GM18873 (cell line): ENCODE results near the gene FAM118B.
A peak's percentile ranks its signal among the peaks of the same experiment; 100 is the strongest.

Experiments used
- ATAC-seq: cut with Tn5 transposase; IDR thresholded peaks from one replicate; pipeline ENCODE4 v1.9.1; 2021; ENCODE audit warnings: mild to moderate bottlenecking, moderate library complexity, moderate number of reproducible peaks; ENCODE audit not compliant: unreplicated experiment, low FRiP score

The FAM118B gene

DNA sequence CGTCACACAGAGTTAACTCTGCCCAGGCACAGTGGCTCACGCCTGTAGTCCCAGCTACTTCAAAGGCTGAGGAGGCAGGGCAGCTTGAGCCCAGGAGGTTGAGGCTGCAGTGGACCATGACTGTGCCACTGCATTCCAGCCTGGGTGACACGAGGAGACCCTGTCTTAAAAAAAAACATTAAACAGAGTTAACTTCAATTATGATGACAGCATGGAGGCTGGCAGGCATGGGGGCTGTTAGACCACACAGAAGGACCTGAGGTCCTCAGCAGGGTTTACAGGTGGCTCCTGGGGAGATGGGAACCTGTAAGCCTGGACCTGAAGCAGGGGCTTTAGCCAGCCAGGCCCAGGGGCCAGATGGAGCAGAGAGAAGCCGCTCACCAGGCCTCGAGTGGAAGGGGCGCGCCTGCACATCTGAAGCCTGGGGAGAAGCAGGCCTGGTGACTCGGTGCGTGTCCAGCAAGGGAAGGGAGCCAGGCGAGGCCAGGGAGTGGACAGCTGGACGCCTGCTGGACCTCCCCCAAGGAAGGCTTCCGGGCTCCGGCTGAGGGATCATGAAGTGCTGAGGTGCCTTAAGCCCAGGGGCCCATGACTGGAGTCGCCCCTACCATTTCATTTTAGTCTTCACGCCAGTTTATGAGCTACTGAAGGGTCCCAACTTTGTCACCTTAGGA is 25.4 kb upstream of the FAM118B start:
- no peak for ATAC-seq

DNA sequence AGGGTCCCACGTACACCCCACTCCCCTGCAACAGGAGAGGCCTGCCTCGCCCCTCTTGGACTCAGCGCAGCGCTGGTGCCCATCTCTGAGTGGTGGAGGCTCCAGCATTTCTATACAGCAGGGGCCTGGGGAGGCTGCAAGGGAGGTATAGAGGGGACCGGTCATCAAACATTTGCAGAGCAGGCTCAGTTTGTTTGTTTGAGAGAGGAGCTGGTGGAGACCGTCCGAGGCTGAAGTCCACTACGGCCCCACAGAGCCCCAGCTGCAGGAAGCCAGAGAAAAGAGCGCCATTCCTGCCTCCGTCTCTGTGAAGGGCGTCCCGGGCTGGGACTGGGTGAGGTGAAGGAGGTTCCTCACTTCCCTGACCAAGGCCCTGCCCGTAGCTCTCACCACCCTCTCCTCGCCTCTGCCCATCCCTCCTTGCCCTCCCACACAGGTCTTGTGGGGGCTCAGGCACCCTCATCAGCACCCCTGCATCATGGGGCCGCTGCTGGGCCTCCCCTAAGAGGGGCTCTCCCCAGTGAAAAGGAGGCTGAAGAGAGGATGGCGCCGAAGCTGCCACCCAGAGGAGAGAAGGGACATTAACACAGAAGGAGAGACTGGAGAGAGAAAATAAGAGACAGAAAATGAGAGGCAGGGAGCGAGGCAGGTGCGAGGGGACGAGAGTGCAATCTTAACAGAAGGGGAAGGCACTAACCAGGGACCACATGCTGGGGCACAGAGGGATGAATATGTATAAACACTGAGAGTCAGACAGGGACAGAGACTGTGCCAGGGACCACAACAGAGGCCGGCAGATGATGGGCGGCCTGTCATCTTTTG is 24.7 kb upstream of the FAM118B start:
- no peak for ATAC-seq

DNA sequence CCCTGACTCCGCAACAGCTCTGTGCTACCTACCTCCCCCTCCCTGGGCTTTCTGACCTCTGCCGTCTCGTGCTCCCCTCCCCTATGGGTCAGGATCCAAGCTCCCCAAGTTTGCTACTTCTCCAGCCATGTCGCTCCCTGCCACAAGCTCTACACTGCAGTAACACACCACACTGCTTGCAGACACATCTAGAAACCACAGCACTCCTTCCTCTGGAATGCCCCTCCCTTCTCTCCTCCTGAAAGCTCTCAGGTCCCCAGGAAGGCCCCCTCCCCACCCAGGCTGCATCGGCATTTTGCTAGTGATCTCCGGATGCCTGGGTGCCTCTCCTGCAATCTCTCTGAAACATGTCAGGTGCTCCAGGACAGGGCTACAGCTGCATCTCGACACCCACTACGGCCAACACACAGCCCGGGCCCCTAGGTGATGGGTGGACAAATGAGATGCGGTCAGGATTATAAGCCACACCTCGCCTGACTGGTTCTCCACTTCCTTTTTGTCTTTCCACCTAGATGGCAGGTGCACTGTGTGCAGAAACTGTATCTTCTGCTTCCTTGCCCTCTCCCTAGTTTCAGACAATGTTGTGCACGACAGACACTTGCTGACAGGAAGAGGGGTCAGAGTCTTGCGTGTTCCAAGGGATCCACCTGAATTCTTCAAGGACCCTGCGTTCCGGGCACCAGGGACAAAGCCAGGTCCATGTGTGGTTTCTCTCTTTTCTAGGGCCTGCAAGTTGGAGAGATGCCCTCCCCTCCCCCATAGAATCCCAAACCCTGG is 23.1 kb upstream of the FAM118B start:
- peak; percentile 72 for ATAC-seq

DNA sequence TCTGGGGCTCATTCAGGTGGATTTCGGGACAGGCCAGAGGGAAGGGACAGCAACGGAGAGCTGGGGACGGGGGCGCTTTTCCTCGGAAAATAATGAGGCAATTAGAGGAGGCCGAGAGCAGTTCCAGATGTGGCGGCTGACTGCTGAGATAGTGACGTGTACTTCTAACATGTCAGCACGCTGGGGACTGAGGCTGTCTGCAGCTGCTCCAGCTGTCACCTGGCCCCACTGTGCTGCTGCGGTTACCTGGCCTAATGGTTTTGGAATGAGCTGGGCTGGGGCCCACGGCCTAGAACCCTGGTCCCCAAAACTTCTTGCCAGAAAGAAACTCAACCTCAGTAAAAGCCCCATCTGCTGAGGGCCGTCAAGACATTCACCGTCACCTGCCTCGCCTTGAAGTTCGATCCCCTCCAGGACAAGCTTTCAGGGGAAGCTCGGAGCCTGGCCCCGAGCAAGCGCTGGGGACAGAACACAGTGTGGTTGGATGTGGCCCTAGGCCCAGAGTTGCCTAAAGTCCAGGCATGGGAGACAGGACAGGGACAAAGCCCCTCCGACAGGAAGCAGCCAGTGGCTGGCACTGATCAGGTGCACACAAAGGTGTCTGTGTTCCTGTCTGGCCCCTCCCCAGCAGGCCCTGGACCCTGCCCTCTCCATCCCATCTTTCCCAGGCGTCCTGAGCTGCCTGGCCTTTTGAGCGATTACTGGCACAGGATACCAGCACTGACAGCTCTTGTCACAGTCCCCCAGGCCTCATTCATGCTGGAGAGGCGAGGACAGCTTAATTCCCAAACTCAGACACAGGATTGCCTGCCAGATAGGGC is 22.3 kb upstream of the FAM118B start:
- ATAC-seq = peak; percentile 37

DNA sequence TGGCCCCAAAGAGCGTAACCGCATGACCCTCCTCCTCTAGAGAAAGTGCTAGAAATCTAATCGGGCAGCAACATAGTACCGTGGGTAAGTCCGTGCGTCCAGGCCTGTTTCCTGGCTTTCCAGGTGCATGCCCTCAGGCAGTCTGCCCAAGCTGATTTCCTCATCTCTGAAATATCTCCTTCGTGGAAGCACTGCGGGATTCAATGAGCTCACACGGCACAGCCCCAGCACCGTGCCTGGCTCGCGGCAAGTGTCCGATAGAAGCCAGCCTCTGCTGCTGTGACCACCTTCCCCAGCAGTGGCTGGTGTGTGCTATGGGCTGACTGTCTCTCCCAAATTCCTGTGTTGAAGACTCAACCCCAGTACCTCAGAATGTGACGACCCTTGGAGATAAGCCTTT is 20.8 kb upstream of the FAM118B start:
- no peak for ATAC-seq

DNA sequence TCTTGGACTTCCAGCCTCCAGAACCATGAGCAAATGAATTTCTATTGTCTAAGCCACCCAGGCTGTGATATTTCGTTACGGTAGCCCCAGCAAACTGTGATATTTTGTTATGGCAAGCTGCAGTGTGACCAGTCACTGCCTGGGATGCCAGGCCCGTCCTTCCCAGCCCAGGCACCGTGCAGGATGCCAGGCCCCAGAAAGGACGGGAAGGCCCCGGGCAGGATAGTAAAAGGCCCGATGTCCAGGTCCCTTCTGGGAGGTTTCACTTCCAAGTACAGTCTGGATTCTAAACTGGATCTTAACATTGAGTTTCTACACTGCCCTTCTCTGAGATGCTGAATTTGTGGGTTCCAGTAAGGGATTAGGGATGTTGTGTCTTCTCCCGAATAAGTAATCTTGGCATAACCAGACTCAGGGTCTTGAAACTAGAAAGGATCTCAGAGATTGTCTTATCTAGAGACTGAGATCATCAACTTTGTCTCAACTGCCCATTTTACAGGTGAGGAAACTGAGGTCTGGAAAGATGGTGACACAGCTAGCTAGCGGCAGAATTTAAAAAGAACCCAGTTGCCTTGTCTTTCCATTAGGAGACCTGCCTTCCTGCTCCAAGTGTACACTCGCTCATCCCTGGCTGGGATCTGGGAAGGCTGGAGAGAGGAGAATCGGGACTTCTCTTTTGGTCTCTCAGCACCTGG is 20.1 kb upstream of the FAM118B start:
- ATAC-seq = no peak

DNA sequence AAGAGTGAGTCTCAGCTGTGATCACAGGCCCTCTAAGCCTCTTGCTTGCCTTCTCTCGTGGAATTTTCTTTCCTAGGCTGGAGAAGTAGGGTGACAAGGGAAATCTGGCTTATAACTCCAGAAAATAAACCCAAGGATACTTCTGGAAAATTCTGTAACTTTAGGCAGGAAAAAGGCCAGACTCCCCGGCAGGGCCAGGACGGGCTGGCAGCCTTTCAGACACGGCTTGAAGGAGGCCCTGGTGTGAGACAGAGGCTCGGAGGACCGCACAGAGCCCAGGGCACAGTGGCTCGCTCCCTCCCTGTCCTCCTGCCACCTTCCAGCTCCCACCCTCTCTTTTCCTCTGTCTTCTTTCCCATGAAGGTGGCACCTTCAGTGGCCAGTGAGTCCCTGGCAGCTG is 19.2 kb upstream of the FAM118B start:
- no peak for ATAC-seq

DNA sequence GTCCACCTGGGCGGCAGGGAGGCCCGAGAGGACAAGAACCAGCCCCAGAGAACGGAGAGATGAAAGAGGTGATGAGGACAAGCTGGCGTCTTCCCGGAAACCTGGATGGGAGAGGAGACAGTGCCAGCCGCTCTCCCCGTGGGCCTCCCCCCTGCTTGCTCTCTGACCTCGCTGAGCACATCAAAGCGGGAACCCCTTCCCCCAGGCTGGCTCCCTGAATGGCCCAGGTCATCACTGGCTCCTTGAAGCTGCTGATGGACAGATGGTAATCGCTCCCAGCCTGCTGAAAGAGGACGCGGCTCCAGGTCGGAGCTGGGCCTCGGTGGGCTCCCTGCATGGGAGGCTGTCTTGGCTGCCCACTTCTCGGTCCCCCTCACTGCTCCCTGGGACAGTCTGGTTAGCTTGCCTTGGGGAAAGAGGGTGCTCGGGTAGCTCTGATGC is 18.5 kb upstream of the FAM118B start:
- ATAC-seq = no peak

DNA sequence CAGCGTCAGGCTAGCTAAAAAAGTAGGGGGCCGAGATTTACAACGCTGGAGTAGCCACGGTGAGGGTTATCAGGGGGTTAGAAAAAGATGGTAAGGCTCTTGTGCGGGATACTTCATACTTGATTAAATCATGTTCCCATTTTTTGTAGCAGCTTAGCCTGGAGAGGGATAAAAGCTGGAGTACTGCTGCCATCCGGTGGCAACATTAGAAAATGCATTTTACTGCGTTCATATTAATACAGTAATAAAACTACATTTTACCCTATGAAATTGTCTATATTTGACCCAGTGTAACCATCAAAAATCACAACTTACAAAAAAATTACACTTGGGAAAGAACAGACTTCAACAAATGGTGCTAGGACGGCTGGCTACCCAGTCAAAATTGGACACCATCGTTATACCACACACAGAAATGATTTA is 17.4 kb upstream of the FAM118B start:
- ATAC-seq = no peak

DNA sequence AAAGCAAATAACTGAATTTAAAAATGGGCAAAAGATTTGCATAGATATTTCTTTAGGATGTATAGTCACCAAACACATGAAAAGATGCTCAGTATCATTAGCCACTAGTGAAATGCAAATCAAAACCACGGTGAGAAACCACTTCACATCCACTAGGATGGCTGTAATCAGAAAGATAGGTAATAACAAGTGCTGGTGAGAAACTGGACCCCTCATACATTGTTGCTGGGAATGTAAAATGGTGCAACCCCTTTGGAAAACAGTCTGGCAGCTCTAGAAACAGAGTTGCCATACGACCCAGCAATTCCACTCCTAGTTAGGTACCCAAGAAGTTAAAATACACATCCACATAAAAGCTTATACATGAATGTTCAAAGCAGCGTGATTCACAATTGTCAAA is 16.5 kb upstream of the FAM118B start:
- ATAC-seq = no peak

DNA sequence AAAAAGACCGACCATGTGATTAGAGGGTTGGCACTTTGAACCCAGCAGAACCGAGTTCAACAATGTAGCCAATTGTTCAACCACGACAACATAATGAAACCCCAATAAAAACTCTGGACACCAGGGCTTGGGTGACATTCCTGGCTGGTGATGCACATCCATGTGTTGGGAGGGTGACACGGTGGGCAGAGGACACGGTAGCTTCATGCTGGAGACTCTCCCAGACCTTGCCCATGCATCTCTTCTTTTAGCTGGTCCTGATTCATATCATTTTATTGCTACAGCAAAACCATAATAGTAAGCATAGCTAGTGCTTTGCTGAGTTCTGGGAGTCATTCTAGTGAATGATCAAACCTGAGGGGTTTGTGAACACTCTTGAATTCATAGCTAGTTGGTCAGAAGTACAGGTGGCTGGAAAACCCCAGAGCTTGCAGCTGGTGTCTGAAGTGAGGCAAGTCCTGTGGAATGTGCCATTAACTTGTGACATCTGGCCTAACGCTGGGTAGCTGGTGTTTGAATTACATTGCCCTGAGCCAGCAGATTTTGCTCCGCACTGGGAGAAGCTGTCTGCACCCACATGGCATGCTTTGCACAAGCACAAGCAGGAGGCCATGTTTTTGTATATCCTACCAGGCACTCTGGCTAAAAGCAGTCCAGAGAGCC is 14.2 kb upstream of the FAM118B start:
- ATAC-seq = peak; percentile 57

DNA sequence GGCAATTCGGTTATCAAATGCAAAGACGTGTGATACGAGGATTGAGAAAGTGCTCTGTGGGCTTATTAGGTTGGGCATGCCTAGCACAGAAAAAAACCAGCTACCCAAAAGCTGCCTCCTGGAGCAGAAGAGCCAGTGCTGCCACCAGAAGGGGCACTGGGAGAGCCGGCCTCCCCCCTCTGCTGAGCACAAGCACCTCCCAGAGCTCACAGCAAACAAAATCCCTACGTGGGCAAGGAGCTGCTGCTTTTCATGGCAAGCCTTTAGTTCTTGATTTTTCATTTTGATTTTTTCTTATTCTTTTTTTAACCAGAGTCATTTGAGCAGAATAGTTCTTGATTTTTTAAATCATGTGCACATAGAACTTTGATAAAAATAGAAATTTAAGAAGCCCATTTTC is 12.9 kb upstream of the FAM118B start:
- ATAC-seq = no peak

DNA sequence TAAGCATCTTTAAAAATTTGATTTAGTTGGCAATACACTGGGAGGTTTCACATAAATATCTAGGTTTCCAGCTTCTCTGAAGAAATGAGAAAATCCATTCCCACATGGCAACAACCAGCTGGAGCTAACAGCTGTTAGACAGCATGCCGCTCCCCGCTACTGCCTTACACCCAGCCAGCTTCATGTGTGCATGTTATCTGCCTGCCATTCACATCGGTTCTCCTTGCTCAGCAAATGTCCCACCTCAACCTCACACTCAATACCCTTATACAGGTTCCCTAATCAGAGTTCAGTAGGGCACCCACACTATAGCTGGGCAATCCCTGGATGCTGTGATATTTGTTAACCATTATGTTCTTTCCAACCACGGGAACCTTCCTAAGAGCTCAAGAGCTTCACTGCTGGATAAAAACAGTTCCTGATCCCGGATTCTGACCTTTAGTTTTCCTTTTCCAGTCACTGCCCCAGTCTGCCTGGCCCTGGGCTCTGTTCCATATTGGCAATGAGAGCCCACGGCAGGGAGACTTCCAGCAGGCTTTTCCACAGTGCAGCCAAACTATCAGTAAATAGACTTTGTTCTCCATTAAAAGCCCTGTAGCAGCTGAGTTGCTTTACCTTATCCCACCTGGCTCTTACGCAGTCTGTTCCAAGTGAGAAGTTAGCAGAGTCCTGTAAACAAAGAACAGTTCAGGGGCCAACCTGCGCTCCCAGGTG is 8.8 kb upstream of the FAM118B start:
- no peak for ATAC-seq

DNA sequence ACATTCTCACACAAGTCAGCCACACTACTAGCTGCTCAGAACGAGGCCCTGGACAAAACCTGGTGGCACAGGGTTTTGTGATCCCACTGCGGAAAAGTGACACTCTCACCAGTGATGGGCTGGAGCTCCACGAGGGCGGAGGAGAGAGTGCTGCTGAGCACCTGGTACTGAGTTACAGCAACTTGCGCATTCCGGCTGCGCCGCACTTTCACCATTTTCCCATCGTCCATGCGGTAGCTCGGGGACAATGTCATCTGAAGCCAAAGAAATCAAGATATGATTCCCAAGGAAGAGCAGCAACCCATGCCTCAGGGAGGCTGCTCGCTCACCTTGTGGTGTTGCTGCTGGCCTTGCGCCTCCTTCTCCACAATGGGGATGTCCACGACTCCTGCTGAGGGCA is 6.2 kb upstream of the FAM118B start:
- ATAC-seq = no peak

DNA sequence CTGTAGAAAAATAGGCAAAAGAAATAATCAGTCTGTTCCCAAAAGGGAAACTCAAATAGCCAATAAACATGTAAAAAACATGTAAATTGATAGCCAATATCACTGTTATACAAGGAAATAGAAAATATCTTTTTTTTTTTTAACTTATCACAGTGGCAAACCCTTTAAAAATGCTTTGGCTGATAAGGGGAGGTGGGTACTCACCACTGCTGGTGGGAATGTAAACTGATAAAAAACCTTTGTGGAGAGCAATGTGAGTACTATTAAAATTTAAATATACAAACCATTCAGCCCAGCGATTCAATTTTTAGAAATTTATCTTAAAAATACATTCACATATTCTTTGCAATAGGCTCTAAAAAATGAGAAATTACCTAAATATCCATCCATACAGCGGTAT is 3.7 kb upstream of the FAM118B start:
- no peak for ATAC-seq

DNA sequence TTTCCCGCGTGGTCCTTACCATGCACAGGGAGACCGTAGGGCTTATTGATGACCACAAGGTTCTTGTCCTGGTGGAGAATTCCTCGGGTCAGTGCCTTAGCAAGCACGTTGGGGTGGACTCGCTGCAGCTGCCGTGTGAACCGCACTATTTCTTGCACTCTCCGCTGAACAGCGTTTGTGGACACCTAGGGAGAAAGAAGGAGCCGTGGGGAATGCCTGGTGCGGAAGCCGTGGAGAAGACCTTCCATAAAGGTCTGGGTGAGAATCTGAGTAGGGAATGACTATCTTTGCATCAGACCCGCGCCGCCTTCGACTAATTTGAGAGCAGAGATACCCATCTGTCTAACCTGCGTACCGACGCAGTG is 729 bp upstream of the FAM118B start:
- ATAC-seq = no peak

DNA sequence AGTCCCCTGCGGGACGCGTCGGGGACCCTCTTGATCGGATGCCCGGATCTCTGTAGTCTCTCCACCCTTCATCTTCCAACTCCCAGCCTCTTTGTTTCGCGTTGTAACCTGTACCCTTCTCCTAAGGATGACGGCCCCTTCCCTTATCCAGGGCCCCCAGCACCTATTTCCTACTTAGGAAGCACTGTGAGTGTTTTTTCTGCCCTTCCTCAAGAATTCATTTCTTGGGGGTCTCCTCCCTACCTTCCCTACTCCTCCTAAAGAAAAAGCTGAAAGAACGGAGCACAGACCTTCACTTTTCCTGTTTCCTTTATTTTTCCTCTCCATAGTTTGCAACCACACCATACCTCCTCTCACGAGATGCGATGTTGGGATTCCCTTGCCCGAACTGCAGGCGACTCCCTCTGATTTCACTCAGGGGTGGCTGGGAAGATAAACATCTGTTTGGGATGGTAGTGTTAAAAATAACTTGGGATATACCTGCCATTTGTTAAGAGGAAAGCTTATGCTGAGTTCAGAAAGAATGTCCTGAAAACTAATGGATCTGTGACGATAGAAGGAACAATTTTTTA is 593 bp downstream of the FAM118B start:
- ATAC-seq = no peak

DNA sequence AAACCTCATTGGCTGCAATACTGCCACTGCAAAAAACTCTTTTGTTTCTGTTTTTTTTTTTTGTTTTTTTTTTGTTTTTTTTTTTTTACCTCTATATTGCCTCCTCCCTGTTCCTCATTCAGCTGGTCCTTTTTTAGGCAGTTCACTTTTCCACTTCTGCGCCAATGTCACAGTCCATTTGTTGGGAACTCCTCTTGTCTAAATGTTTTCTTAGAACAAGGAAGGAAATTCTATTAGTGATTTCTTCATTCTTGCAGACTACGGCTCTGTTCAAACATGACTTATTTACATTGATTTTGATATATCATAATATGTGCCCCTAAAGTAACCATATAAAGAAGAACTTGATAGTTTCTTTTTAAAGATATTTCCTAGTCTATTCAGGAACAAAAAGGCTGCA is 2.9 kb downstream of the FAM118B start:
- ATAC-seq = no peak
